NCI-H1092 treated with DMSO at 0.1 percent for 48 hours (cell line): ENCODE data around the gene PVALEF.
"Not testable (repeated sequence)": the region's sequence is repeated elsewhere in the genome, so short reads cannot be mapped to it uniquely, and the experiment has no call there.

Experiments
- DNase-seq: peaks from one replicate; lab custom pipeline; 2025; lab: John Stamatoyannopoulos, UW

PVALEF gene

GRCh38 chr17:81218991-81219390, 53.7 kb downstream of the PVALEF start:
- no peak for DNase-seq

GRCh38 chr17:81219476-81220180, 54.3 kb downstream of the PVALEF start:
- no peak for DNase-seq

GRCh38 chr17:81221371-81221841, 56.1 kb downstream of the PVALEF start:
- no peak for DNase-seq

- DNase-seq, result no peak
Observed at GRCh38 chr17:81221842-81222619, 56.7 kb downstream of the PVALEF start.

- no peak for DNase-seq
Observed at GRCh38 chr17:81222620-81222905, 57.3 kb downstream of the PVALEF start.

GRCh38 chr17:81222906-81223761, 57.8 kb downstream of the PVALEF start, which contains the start of gene CEP131:
TSS of gene CEP131 (minus strand) at chr17:81222965. CDS start at chr17:81220056, 2,909 bp downstream.
- DNase-seq, result peak; percentile 97

- peak; percentile 51 for DNase-seq
Observed at GRCh38 chr17:81223762-81224130, 58.4 kb downstream of the PVALEF start.

GRCh38 chr17:81227630-81228029, 62.3 kb downstream of the PVALEF start:
- DNase-seq, result not testable (repeated sequence)

- DNase-seq, result no peak
Observed at GRCh38 chr17:81228420-81228819, 63.1 kb downstream of the PVALEF start.

- DNase-seq, result no peak
Observed at GRCh38 chr17:81228834-81229665, 63.7 kb downstream of the PVALEF start.

GRCh38 chr17:81229666-81229920, 64.3 kb downstream of the PVALEF start:
- no peak for DNase-seq

GRCh38 chr17:81230043-81230820, 64.9 kb downstream of the PVALEF start:
- DNase-seq, result no peak

- no peak for DNase-seq
Observed at GRCh38 chr17:81231121-81231645, 65.9 kb downstream of the PVALEF start.

GRCh38 chr17:81231766-81232581, 66.7 kb downstream of the PVALEF start:
- no peak for DNase-seq
